PC-9 (cell line): Measurements from ENCODE around the gene ASTN2. TPM values are rescaled to one million over a fixed set of nuclear protein-coding genes. Genes with fewer than 3 reads are reported as not detected.

Experiments used
- BruUV-seq: library from RNA; stranded (reverse); fragments of 400-500 nt; replicated peaks from 2 replicates; lab custom pipeline; 2021; lab: Mats Ljungman, UMichigan
- CTCF ChIA-PET: fragments of 300-600 bp; sonication (Branson Sonifier 250); formaldehyde crosslinking; loops from one replicate; lab custom pipeline; 2022; ENCODE audit warnings: antibody characterized with exemption; lab: Charles Lee
- POLR2A ChIA-PET: fragments of 300-600 bp; sonication (Branson Sonifier 250); formaldehyde crosslinking; loops from one replicate; lab custom pipeline; 2022; ENCODE audit warnings: antibody characterized with exemption; ENCODE audit not compliant: unreplicated experiment; lab: Charles Lee
- DNase-seq, 2 experiments: peaks; one replicate each; pipeline versions ENCODE4 v3.0.0 to v3.0.0-alpha.2; 2015 to 2022; ENCODE audit warnings: mixed read lengths in 1 of 2
- H2AFZ ChIP-seq: fragments of 200-600 bp; sonication (generic); 2 replicates; pipeline ENCODE4 v1.8.1; 2017; ENCODE audit warnings: antibody characterized with exemption
- H3F3A ChIP-seq: fragments of 200-600 bp; sonication (generic); 2 replicates; pipeline ENCODE4 v1.8.1; 2017; ENCODE audit warnings: antibody characterized with exemption, mild to moderate bottlenecking, low read depth; ENCODE audit not compliant: insufficient read depth
- H3K27ac ChIP-seq: fragments of 200-600 bp; sonication (generic); 2 replicates; pipeline ENCODE4 v1.6.1; 2016; ENCODE audit warnings: mixed run types
- H3K27me3 ChIP-seq: fragments of 200-600 bp; sonication (generic); 2 replicates; pipeline ENCODE4 v1.6.1; 2016; ENCODE audit warnings: low read depth, mixed run types; ENCODE audit not compliant: insufficient read depth
- H3K36me3 ChIP-seq: fragments of 200-600 bp; sonication (generic); 2 replicates; pipeline ENCODE4 v1.6.1; 2016; ENCODE audit warnings: low read depth, mixed run types
- H3K4me1 ChIP-seq: fragments of 200-600 bp; sonication (generic); replicated peaks from 2 replicates; pipeline ENCODE4 v1.6.1; 2016; ENCODE audit warnings: mixed run types; ENCODE audit not compliant: insufficient read depth
- H3K4me2 ChIP-seq: fragments of 200-600 bp; sonication (generic); 2 replicates; pipeline ENCODE4 v1.6.1; 2017; ENCODE audit warnings: mixed run types
- H3K4me3 ChIP-seq: fragments of 200-600 bp; sonication (generic); 2 replicates; pipeline ENCODE4 v1.6.1; 2016; ENCODE audit warnings: mixed run types
- H3K79me2 ChIP-seq: fragments of 200-600 bp; sonication (generic); 2 replicates; pipeline ENCODE4 v1.6.1; 2017; ENCODE audit warnings: low read depth, mixed run types
- H3K9me2 ChIP-seq: fragments of 200-600 bp; sonication (generic); 2 replicates; pipeline ENCODE4 v1.8.1; 2017; ENCODE audit warnings: mild to moderate bottlenecking; ENCODE audit not compliant: insufficient read depth
- H3K9me3 ChIP-seq: fragments of 200-600 bp; sonication (generic); 2 replicates; pipeline ENCODE4 v1.8.1; 2016; ENCODE audit warnings: low read depth; ENCODE audit not compliant: insufficient read depth
- H4K20me1 ChIP-seq: fragments of 200-600 bp; sonication (generic); 2 replicates; pipeline ENCODE4 v1.8.1; 2017; ENCODE audit not compliant: insufficient read depth
- EZH2 ChIP-seq: fragments of 200-600 bp; sonication (generic); IDR thresholded peaks from 2 replicates; pipeline ENCODE4 v1.8.0; 2017; ENCODE audit warnings: antibody characterized with exemption, low read depth
- intact Hi-C: fragments of 100-400 bp; cut with micrococcal nuclease; formaldehyde crosslinking; loops from one replicate; pipeline ENCODE4 v1.10.0; 2022; ENCODE audit not compliant: unreplicated experiment
- total RNA-seq: library from RNA; stranded (reverse); gene quantifications from 2 replicates; pipeline ENCODE4 v1.2.3, GENCODE V29; 2021
- TF ChIP-seq, protein P1 (sequence below): fragments of 200-600 bp; sonication (generic); conservative IDR thresholded peaks from 2 replicates; pipeline ENCODE4 v1.6.1; 2017; ENCODE audit warnings: mixed run types, antibody characterized with exemption, mild to moderate bottlenecking, moderate library complexity

ASTN2 gene
- total RNA-seq, 1 experiment from 2014 or later, result 6.2 TPM

GRCh38 chr9:117293206-117294114 lies 121.4 kb downstream of the ASTN2 start:
- ChIA-PET CTCF (no interaction called here), POLR2A (no interaction called here)
- no peak overlapping the region for H2AFZ ChIP-seq
- H3F3A ChIP-seq, result no peaks in the 10 kb centered on the region
- no peaks in the 10 kb centered on the region for H3K9me3 ChIP-seq
- no peaks in the 10 kb centered on the region for H4K20me1 ChIP-seq
- no peaks in the 10 kb centered on the region for H3K9me2 ChIP-seq
- no peaks in the 10 kb centered on the region for H3K27me3 ChIP-seq
- intact Hi-C loops, result no loop called here
- no peak overlapping the region for H3K4me2 ChIP-seq
- no peak for TF ChIP-seq EZH2
- TF ChIP-seq, protein P1, sequence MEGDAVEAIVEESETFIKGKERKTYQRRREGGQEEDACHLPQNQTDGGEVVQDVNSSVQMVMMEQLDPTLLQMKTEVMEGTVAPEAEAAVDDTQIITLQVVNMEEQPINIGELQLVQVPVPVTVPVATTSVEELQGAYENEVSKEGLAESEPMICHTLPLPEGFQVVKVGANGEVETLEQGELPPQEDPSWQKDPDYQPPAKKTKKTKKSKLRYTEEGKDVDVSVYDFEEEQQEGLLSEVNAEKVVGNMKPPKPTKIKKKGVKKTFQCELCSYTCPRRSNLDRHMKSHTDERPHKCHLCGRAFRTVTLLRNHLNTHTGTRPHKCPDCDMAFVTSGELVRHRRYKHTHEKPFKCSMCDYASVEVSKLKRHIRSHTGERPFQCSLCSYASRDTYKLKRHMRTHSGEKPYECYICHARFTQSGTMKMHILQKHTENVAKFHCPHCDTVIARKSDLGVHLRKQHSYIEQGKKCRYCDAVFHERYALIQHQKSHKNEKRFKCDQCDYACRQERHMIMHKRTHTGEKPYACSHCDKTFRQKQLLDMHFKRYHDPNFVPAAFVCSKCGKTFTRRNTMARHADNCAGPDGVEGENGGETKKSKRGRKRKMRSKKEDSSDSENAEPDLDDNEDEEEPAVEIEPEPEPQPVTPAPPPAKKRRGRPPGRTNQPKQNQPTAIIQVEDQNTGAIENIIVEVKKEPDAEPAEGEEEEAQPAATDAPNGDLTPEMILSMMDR, result no peak
- H3K27ac ChIP-seq, result no peak overlapping the region
- no peaks in the 10 kb centered on the region for H3K79me2 ChIP-seq
- no peaks in the 10 kb centered on the region for H3K4me1 ChIP-seq
- no TSS peak for BruUV-seq
- no peak overlapping the region for H3K4me3 ChIP-seq
- H3K36me3 ChIP-seq, result no peaks in the 10 kb centered on the region
- DNase-seq, result no peak

DNA sequence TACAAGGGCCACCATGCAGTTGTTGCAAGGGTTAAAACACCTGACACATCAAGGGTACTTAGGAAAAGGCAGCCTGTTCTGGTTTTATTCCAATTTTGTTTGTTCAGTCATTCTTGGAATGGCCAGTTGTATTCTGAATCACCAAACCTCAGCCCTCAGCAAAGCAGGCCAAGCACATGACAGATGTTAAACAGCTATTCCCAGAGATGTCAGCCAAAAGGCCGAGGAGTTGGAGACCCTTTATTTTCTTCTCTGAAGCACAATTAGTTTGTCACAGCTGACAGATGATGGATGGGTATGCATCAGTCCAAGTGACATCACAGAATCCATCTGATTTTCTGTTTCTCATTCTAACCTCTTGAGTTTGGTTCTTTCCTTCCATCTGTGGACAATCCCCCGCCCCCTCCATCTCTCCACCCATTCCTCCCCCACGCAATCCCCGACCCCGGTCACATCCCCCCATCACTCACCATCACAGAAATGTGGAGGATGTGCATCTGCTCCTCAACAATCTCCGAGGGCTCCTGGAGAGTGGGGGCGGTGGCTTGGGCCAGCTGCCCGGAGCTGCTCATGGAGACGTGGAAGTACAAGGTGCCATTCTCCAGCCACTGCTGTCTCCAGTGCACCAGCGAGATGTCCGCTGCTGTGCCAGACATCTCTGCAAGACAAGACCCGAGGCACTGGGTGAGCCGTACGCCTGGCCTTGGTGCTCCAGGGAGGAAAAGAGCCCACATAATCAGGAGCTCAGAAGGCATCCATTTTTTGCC lies 123.8 kb downstream of the ASTN2 start:
- no peak for TF ChIP-seq EZH2
- TF ChIP-seq, protein P1, result no peak
- no peaks in the 10 kb centered on the region for H3K4me1 ChIP-seq
- CTCF ChIA-PET, result no interaction called here
- POLR2A ChIA-PET, result no interaction called here
- intact Hi-C loops, result no loop called here
- no peaks in the 10 kb centered on the region for H3K27me3 ChIP-seq
- no peaks in the 10 kb centered on the region for H3K9me2 ChIP-seq
- no TSS peak for BruUV-seq
- H3F3A ChIP-seq, result no peaks in the 10 kb centered on the region
- H3K36me3 ChIP-seq, result no peaks in the 10 kb centered on the region
- DNase-seq, result no peak
- H3K79me2 ChIP-seq, result no peaks in the 10 kb centered on the region
- H3K27ac ChIP-seq, result no peak overlapping the region
- H4K20me1 ChIP-seq, result no peaks in the 10 kb centered on the region
- H3K9me3 ChIP-seq, result no peaks in the 10 kb centered on the region
- no peak overlapping the region for H3K4me2 ChIP-seq
- no peak overlapping the region for H2AFZ ChIP-seq
- H3K4me3 ChIP-seq, result no peak overlapping the region

GRCh38 chr9:117290306-117290840 lies 124.5 kb downstream of the ASTN2 start:
- BruUV-seq, result no TSS peak

More at GRCh38 chr9:117290306-117290840, 124.5 kb downstream of the ASTN2 start:
- Histone ChIP-seq H3K4me2 (no peak overlapping the region), H3F3A (no peaks in the 10 kb centered on the region), H3K27me3 (peaks cover 3% of the 10 kb centered on the region; the same call in 1 of the 2 replicates), H3K27ac (no peak overlapping the region), H3K4me3 (no peak overlapping the region), H3K9me3 (no peaks in the 10 kb centered on the region), H3K79me2 (no peaks in the 10 kb centered on the region), H4K20me1 (no peaks in the 10 kb centered on the region), H3K36me3 (no peaks in the 10 kb centered on the region), H3K4me1 (no peaks in the 10 kb centered on the region), H2AFZ (no peak overlapping the region), H3K9me2 (no peaks in the 10 kb centered on the region)
- DNase-seq, result no peak
- POLR2A ChIA-PET, result no interaction called here
- TF ChIP-seq EZH2, result no peak
- TF ChIP-seq, protein P1, result no peak
- intact Hi-C loops, result no loop called here
- CTCF ChIA-PET, result no interaction called here
